RWPE2 (cell line): ENCODE results near the gene MMRN2.

Source experiments
- ATAC-seq: fragments of 200-7000 bp; cut with Tn5 transposase; 3 replicates; pipeline ENCODE4 v1.9.1; 2021; ENCODE audit warnings: low read depth
- DNase-seq: peaks from one replicate; pipeline ENCODE4 v3.0.0-alpha.2; 2020; ENCODE audit warnings: low spot score
- H3K27ac ChIP-seq: fragments of 450-650 bp; 2 replicates; pipeline ENCODE4 v1.5.1; 2017; ENCODE audit warnings: mild to moderate bottlenecking; ENCODE audit not compliant: poor library complexity, severe bottlenecking
- H3K27me3 ChIP-seq: fragments of 250-450 bp; sonication (Bioruptor Pico); 2 replicates; pipeline ENCODE4 v1.5.1; 2021; ENCODE audit warnings: mild to moderate bottlenecking, moderate library complexity; ENCODE audit not compliant: insufficient read depth, poor library complexity, severe bottlenecking
- H3K36me3 ChIP-seq: fragments of 250-450 bp; sonication (Bioruptor Pico); 2 replicates; pipeline ENCODE4 v1.5.1; 2020; ENCODE audit warnings: low read depth, mild to moderate bottlenecking, moderate library complexity
- H3K4me1 ChIP-seq: fragments of 250-450 bp; sonication (Bioruptor Pico); 2 replicates; pipeline ENCODE4 v1.5.1; 2021; ENCODE audit warnings: mild to moderate bottlenecking, moderate library complexity; ENCODE audit not compliant: insufficient read depth, poor library complexity, severe bottlenecking
- H3K4me3 ChIP-seq: fragments of 250-450 bp; sonication (Bioruptor Pico); 2 replicates; pipeline ENCODE4 v1.5.1; 2021; ENCODE audit warnings: mild to moderate bottlenecking, moderate library complexity; ENCODE audit not compliant: severe bottlenecking
- H3K9me3 ChIP-seq: fragments of 250-450 bp; sonication (Bioruptor Pico); 2 replicates; pipeline ENCODE4 v1.5.1; 2021; ENCODE audit warnings: mild to moderate bottlenecking, moderate library complexity; ENCODE audit not compliant: severe bottlenecking
- TF ChIP-seq, protein P1 (sequence below): fragments of 450-650 bp; IDR thresholded peaks from one replicate; pipeline ENCODE4 v1.5.1; 2017; ENCODE audit warnings: mild to moderate bottlenecking, moderate library complexity; ENCODE audit not compliant: poor library complexity, severe bottlenecking

MMRN2 gene

GRCh38 chr10:86972613-86973380 lies 15.4 kb upstream of the MMRN2 start:
- H3K27me3 ChIP-seq = no peaks in the 10 kb centered on the region
- H3K36me3 ChIP-seq = no peaks in the 10 kb centered on the region
- TF ChIP-seq, protein P1, sequence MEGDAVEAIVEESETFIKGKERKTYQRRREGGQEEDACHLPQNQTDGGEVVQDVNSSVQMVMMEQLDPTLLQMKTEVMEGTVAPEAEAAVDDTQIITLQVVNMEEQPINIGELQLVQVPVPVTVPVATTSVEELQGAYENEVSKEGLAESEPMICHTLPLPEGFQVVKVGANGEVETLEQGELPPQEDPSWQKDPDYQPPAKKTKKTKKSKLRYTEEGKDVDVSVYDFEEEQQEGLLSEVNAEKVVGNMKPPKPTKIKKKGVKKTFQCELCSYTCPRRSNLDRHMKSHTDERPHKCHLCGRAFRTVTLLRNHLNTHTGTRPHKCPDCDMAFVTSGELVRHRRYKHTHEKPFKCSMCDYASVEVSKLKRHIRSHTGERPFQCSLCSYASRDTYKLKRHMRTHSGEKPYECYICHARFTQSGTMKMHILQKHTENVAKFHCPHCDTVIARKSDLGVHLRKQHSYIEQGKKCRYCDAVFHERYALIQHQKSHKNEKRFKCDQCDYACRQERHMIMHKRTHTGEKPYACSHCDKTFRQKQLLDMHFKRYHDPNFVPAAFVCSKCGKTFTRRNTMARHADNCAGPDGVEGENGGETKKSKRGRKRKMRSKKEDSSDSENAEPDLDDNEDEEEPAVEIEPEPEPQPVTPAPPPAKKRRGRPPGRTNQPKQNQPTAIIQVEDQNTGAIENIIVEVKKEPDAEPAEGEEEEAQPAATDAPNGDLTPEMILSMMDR = no peak
- H3K4me3 ChIP-seq = no peak overlapping the region
- H3K4me1 ChIP-seq = peaks cover 20% of the 10 kb centered on the region
- peak overlapping the region; percentile 92 for H3K27ac ChIP-seq
- ATAC-seq = no peak
- H3K9me3 ChIP-seq = no peaks in the 10 kb centered on the region
- DNase-seq = no peak

DNA sequence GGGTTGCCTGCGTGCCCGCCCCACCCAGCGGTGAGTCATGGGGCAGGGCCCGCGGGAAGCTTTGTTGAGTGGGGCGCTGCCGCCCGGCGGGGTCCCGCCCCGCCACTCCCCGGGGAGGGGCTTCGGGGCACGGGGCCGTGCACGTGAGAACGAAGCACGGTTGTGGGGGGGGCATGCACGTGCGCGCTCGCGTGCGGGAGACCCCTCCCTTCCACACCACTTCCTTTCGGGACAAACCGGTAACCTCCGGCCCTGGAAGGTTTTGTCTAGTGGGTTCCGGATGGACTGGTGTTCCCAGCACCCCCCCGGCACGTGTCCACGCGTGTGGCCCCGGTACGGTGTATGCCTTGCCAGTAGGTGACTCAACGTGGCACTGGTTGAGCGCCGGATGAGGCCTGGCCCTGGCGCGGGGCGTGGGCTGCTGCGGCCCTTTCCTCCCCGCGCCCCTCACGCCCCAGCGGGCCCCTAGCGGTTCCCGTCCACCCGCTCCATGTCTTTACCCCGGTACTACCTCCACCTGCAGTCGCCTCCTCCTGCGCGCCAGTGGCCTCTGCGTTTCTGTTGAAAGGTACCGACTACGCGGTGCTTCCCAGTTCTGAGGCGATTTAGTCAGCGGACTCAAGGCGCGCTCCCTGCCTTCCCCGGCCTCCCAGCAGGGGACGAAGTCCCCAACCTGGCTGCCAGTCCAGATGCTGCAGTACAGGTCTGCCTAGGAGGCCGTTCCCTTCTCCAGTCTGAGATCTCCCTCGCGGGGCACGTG lies 14.0 kb upstream of the MMRN2 start:
- DNase-seq = peak; percentile 89
- TF ChIP-seq, protein P1 = no peak
- H3K27ac ChIP-seq = peak overlapping the region; percentile 92
- H3K36me3 ChIP-seq = no peaks in the 10 kb centered on the region
- no peaks in the 10 kb centered on the region for H3K9me3 ChIP-seq
- H3K4me1 ChIP-seq = peaks cover 29% of the 10 kb centered on the region
- ATAC-seq = peak; percentile 28
- H3K27me3 ChIP-seq = no peaks in the 10 kb centered on the region
- peak overlapping the region; percentile 53 for H3K4me3 ChIP-seq

- peaks cover 31% of the 10 kb centered on the region for H3K4me1 ChIP-seq
- H3K27ac ChIP-seq = peak overlapping the region; percentile 92
- H3K9me3 ChIP-seq = no peaks in the 10 kb centered on the region
- no peak; the same call in 2 of the 3 replicates for ATAC-seq
- no peak for DNase-seq
- TF ChIP-seq, protein P1 = no peak
- H3K4me3 ChIP-seq = peak overlapping the region; percentile 53
- H3K36me3 ChIP-seq = no peaks in the 10 kb centered on the region
- no peaks in the 10 kb centered on the region for H3K27me3 ChIP-seq
Measured at GRCh38 chr10:86970982-86971231, 13.5 kb upstream of the MMRN2 start.

DNA sequence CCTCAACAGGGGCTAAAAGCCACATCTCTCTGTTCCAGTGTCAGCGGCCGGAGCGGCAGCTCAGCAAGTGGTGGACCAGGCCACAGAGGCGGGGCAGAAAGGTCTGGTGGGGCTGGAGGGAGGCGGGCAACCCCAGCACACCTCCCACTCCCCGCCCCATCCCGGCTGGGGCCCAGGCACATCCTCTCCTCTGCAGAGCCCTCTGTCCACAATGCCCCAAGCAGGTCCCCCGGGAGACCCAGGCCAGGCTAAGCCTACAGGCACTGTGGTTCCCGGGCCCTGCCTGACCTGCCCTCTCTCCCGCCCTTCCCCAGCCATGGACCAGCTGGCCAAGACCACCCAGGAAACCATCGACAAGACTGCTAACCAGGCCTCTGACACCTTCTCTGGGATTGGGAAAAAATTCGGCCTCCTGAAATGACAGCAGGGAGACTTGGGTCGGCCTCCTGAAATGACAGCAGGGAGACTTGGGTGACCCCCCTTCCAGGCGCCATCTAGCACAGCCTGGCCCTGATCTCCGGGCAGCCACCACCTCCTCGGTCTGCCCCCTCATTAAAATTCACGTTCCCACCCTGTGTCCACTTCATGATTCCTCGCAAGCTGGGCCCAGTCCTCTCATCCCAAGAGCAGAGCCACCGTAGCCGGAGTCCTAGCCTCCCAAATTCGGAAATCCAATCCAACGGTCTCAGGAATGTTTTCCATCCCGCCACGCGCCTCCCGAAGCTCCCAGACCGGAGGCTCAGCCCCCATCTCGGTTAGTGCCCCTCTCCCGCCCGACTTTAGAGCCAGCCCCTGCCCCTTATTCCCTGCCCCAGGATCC lies 13.0 kb upstream of the MMRN2 start:
- ATAC-seq (peak; percentile 7; the same call in 2 of the 3 replicates), DNase-seq (peak; percentile 75)
- Histone ChIP-seq H3K9me3 (no peaks in the 10 kb centered on the region), H3K27ac (peak overlapping the region; percentile 92), H3K36me3 (no peaks in the 10 kb centered on the region; the same call in 1 of the 2 replicates), H3K4me1 (peaks cover 31% of the 10 kb centered on the region), H3K4me3 (peak overlapping the region; percentile 53), H3K27me3 (no peaks in the 10 kb centered on the region)
- TF ChIP-seq, protein P1 = no peak
